GM19372 (cell line): ENCODE results near the gene CSGALNACT2.
"Not testable (repeated sequence)": the region's sequence is repeated elsewhere in the genome, so short reads cannot be mapped to it uniquely, and the experiment has no call there.

Experiments
- ATAC-seq: cut with Tn5 transposase; IDR thresholded peaks from one replicate; pipeline ENCODE4 v1.9.1; 2021; ENCODE audit warnings: mild to moderate bottlenecking, low read depth, moderate library complexity; ENCODE audit not compliant: unreplicated experiment

CSGALNACT2 gene, protein sequence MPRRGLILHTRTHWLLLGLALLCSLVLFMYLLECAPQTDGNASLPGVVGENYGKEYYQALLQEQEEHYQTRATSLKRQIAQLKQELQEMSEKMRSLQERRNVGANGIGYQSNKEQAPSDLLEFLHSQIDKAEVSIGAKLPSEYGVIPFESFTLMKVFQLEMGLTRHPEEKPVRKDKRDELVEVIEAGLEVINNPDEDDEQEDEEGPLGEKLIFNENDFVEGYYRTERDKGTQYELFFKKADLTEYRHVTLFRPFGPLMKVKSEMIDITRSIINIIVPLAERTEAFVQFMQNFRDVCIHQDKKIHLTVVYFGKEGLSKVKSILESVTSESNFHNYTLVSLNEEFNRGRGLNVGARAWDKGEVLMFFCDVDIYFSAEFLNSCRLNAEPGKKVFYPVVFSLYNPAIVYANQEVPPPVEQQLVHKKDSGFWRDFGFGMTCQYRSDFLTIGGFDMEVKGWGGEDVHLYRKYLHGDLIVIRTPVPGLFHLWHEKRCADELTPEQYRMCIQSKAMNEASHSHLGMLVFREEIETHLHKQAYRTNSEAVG

DNA sequence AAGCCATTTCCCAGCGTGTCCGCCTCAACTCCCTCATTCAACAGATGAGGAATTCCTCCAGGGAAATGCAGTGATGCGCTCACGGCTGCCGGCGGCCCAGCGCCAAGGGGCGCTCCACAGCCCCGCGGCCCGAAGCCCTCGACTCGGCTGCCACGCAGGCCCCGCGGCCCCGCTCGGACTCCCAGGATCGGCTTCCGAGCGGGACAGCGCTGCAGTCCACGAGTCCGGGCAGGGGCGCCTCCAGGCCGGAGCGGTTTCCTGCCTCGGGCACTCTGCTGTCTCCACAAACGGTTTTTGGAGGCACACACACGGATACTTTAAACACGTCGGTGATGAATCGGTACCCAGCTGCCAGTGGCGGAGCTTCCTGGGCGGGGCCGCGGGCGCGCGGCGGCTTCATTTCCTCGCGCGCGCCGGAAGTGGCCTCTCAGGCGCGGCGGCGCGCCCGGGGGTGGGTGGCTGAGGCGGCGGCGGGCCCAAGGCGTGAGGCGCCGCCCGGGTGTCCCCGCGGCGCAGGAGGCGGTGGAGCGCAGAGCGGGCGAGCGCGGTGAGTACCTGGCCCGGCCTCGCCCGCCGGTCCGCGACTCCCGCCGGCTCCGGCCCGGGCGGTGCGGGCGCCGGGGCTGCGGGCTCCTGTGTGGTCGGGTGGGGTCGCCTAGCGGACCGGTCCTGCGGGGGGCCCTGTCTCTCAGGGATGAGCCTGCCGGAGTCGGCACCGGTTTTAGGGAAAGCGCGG lies at the start of gene CSGALNACT2:
TSS of gene CSGALNACT2 (plus strand) at position 425 of the 736 bp plus-strand sequence. CDS start 16,705 bp downstream, outside the sequence.
- peak; percentile 71 for ATAC-seq

DNA sequence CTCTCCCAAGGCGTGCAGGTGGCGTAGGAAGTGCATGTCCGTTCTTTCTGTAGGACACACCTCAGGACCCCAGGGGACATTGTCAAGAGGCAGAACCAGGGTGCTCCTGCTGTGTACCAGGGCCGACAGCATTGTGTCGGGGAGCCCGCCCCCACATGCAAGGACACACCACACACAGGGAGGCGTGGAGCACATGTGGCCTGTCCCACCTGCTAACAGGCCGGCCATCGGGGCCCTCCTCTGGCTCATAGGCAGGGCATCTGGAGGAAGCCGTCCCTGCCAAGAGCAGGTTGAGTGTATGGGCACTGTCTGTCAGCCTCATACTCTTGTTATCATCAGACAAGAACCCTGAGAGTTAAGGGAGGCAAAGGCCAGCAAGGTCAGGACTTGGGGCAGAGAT lies 48.7 kb upstream of the CSGALNACT2 start:
- ATAC-seq: no peak

DNA sequence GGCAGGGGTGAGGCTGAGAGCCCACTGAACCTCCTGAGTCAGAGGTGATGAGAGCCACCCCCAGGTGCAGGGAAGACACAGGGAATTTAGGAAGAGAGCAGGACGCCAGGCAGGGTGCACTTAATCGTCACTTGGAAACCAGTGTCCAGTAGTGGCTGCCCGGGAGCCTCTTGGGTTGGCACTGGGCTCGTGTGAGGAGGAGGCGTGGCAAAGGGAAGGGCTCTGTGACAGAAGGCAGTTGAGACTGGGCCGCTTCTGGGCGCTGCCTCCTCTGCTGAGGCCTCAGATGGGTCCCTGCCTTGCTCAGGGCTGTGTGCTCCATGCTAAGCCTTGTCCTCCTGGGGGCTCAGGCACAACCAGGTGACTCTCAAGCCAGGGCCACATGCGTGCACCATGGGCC lies 48.1 kb upstream of the CSGALNACT2 start:
- no peak for ATAC-seq

DNA sequence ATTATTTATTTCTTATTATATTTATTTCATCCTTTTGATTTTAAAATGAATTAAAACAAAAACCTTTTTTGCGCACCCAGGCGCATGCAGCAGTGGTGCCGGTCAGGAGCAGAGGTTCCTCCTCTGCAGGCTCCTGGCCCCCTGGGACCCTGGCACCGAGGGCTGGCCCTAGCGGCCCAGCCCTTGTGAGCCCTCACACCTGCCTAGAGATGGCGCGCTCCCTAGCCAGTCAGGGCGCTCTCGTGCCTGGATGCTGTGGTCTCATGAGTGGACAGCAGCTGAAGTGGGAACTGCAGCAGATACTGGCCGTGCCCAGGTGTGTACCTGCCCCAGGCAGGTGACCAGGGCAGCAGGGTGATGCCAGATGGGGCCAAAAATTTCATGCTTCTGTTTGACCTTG lies 47.6 kb upstream of the CSGALNACT2 start:
- ATAC-seq: no peak

DNA sequence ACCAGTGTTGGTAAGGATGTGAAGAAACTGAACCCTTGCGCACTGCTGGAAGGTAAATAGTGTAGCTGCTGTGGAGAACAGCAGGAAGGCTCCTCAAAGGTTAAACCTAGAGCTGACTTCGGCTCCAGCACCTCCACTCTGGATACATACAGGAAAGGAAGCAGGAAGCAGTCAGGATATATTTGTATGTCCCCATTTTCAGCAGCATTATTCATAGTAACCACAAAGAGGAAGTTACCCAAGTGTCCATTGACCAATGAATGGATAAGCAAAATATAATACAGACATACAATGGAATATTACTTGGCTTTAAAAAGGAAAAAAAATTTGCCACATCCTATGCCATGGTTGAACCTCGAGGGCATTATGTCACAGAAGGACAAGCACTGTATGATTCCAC lies 46.4 kb upstream of the CSGALNACT2 start:
- ATAC-seq: no peak

DNA sequence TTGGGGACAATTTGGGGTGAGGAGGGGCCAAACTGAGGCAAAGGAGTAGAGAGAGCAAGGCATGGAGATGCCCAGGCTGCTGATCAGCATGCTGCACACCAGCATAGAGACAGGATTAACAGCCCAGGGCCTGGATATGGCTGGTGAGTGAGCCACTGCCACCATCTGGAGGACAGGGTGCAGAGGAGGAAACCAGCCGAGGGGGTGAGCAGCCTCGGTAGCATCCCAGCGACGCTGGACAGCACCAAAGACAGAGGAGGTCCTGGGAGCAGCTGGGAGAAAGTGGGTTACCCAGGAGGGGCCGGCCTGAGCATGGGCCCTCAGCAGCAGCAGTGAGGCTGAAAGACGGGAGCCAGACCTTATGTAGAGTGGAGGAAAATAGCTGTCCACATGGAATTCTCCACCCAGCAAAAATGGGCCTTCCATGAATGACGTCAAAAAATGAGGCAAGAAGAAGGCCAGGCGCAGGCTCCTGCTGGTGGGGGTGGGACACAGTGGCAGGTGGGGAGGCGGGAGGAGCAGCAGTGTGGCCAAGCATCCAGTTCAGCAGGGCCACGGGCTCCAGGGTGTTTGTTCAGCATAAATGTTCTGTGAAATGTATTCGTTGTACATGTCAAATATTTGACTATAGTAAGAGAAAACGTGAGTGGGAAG lies 44.7 kb upstream of the CSGALNACT2 start:
- ATAC-seq: no peak

GRCh38 chr10:43094085-43094484 lies 44.2 kb upstream of the CSGALNACT2 start:
- no peak for ATAC-seq

GRCh38 chr10:43099339-43099738 lies 38.9 kb upstream of the CSGALNACT2 start:
- not testable (repeated sequence) for ATAC-seq

- ATAC-seq: no peak
Observed at GRCh38 chr10:43099928-43100327, 38.3 kb upstream of the CSGALNACT2 start.

DNA sequence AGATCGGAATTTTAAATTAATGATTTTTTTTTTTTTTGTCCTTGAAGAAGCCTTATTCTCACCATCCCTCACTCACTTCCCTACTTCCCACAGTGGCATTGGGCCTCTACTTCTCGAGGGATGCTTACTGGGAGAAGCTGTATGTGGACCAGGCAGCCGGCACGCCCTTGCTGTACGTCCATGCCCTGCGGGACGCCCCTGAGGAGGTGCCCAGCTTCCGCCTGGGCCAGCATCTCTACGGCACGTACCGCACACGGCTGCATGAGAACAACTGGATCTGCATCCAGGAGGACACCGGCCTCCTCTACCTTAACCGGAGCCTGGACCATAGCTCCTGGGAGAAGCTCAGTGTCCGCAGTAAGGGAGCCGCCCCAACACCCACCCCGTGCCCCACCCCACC lies 37.9 kb upstream of the CSGALNACT2 start:
- ATAC-seq: no peak

DNA sequence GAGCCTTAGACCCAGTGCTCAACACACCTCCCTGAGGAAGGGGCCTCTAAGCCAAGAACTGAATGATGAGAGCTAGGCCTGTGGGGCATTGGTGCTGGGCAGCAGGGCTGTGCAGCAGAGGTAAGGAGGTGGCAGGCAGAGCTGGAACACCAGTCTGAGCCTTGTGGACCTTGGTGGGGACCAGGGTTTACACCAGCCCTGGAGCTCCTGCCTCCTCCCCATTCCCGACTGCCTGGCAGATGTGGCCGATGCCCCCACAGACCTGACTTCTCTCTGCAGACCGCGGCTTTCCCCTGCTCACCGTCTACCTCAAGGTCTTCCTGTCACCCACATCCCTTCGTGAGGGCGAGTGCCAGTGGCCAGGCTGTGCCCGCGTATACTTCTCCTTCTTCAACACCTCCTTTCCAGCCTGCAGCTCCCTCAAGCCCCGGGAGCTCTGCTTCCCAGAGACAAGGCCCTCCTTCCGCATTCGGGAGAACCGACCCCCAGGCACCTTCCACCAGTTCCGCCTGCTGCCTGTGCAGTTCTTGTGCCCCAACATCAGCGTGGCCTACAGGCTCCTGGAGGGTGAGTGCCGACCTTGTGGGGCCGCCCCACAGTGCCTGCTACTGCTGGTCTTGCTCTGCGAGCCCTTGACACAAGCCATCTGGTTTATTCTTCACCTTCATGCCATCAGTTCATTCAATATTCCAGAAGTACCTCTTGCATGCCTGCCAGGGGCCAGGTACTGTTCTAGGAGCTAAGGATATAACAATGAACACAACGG lies 36.0 kb upstream of the CSGALNACT2 start:
- no peak for ATAC-seq

GRCh38 chr10:43105102-43105955 lies 32.9 kb upstream of the CSGALNACT2 start:
- ATAC-seq: peak; percentile 86

DNA sequence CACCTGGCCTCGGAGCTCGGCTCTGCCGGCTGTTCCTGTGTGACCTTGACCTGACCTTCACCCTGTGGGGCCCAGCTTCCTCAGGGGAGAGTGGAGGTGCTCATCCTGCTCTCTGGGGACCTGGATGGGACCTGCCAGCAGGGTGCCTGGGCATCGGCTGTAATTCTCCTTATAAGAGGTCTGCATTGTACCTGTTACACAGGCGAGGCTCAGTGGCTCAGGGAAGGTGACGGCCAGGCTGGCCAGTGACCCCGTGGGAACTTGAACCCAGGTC lies 32.4 kb upstream of the CSGALNACT2 start:
- ATAC-seq: no peak

DNA sequence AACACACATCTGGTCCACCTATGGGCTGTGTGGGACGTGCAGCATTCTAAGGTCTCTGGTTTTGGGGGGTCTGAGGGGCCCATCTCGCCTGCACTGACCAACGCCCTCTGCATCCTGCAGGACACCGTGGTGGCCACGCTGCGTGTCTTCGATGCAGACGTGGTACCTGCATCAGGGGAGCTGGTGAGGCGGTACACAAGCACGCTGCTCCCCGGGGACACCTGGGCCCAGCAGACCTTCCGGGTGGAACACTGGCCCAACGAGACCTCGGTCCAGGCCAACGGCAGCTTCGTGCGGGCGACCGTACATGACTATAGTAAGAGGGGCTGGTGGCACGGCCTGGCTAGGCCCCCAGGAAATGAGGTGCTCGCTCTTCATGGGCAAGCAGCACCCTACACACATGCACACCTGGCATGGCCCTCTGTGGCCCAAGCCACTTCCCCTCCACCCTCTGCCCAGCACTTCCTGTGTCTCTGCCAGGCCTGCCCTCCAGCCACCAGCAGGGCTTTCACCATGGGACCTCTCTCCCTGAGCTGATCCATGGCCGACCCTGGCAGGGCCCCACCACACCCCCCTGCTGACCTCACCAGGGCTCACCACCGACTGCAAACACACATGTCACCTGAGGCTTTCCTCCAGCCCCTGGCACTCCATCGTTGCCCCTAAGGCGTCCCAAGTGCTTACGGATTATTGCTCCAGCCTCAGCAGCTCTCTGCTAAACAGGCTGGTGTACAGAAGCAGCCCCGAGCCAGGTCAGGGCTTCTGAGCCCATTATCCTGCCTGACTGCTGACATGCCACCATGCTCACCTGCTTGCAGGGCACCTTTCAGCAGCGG lies 31.8 kb upstream of the CSGALNACT2 start:
- no peak for ATAC-seq

- ATAC-seq: no peak
Observed at GRCh38 chr10:43108951-43109350, 29.3 kb upstream of the CSGALNACT2 start.

- no peak for ATAC-seq
Observed at GRCh38 chr10:43109671-43110249, 28.5 kb upstream of the CSGALNACT2 start.

DNA sequence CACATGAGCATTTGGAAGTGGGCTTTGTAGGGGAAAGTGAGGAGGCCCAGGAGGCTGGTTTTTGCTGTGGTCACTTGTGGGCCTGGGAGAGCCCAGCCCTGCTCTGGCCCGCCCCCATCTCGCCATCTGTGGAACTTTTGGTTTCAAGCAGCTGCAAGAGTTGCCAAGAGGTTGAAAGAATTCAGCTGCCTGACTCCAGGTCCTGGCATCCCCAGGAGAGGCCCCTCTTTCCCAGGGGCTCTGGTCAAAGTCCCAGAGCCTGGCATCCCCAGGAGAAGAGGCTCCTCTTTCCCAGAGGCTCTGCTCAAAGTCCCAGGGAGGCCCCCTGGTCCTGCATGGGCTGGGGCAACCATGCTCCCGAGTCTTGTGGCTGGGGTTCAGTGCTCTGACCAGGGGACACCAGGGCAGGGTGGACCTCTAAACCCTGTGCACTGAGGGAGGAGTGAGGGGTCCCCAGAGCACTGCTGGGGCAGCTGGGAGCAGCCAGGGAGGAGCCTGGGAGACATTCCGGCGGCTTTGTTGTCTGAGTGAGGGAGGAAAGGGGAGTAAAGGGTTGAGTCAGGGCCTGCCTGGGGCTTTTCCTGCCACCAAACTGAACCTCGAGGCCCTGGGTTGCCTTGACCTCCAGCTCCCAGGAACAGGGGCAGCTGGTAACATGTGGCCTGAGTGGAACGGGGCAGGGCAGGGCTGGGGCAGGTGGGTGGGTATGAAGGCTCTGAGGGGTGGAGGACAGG lies 27.7 kb upstream of the CSGALNACT2 start:
- ATAC-seq: peak; percentile 48

DNA sequence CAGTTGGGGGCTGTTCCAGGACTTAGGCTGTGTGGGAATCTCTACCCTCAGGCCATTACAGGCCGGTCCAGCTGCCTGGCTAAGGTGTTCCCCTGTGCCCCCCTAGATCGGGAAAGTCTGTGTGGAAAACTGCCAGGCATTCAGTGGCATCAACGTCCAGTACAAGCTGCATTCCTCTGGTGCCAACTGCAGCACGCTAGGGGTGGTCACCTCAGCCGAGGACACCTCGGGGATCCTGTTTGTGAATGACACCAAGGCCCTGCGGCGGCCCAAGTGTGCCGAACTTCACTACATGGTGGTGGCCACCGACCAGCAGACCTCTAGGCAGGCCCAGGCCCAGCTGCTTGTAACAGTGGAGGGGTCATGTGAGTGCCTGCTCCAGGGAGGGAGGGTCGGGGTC lies 27.1 kb upstream of the CSGALNACT2 start:
- ATAC-seq: no peak
